ENCODE results near the gene STK32B. TPM values are rescaled to one million over a fixed set of nuclear protein-coding genes. Genes with fewer than 3 reads are reported as not detected.

The STK32B gene
- total and polyA plus RNA-seq, 9 of the 15 experiments (the other 6 are each of a cell fraction or from before 2014, with no cell fraction given): 0.03 to 0.20 (median 0.07) TPM; not detected in 2

- no peaks in the 10 kb centered on the region for H3K9me1 ChIP-seq (ENCODE audit: control insufficient read depth, insufficient read depth, low read length)
- no peaks in the 10 kb centered on the region; the same call in 1 of the 2 replicates for H3K9me3 ChIP-seq (replicated peaks; ENCODE audit: control insufficient read depth, insufficient read depth, low read depth, low read length)
- H3K27me3 ChIP-seq (ENCODE audit: control insufficient read depth in 2 of 2, insufficient read depth in 2 of 2, low read length in 2 of 2): peaks cover 0 to 4% of the 10 kb centered on the region in 2 experiments; a peak in 2 of 5 replicates
- no peaks in the 10 kb centered on the region for H4K20me1 ChIP-seq (replicated peaks; ENCODE audit: control insufficient read depth, insufficient read depth, low read length)
- peaks cover 0 to 3% of the 10 kb centered on the region in 2 experiments; a peak in 2 of 5 replicates for H3K4me1 ChIP-seq (replicated peaks in 1 of 2; ENCODE audit: control insufficient read depth in 2 of 2, insufficient read depth in 2 of 2, low read length in 2 of 2)
- H2AFZ ChIP-seq (ENCODE audit: low read depth, low read length): no peak overlapping the region
- POLR2A ChIA-PET: interaction anchor here (1.7 kb wide), 1 partner anchor 10 kb away, joined by 8 read pairs; no protein-coding TSS in a partner anchor
- intact Hi-C loops (cut with micrococcal nuclease) (no loop called here), in situ Hi-C loops (cut with MboI) (no loop called here)
- 21% methylated on average over 3 of the region's 3 CpGs for WGBS (ENCODE audit: insufficient coverage, low coverage, missing lambda C conversion rate)
- no peaks in the 10 kb centered on the region for H3K79me2 ChIP-seq (ENCODE audit: control insufficient read depth, insufficient read depth, low read length)
- H3K4me3 ChIP-seq: no peak overlapping the region
- no TSS peak for BruUV-seq (replicated peaks)
- no peak for FAIRE-seq
- H3K27ac ChIP-seq (ENCODE audit: extremely low read depth, low read depth, low read length): no peak overlapping the region
- H3K9ac ChIP-seq (ENCODE audit: insufficient read depth in 1 of 2, low read depth in 2 of 2, low read length in 2 of 2): no peak overlapping the region
- no peaks in the 10 kb centered on the region for H3K36me3 ChIP-seq (ENCODE audit: control insufficient read depth, insufficient read depth, low read length)
- no peak for ATAC-seq
- no peak overlapping the region for H3K4me2 ChIP-seq (ENCODE audit: insufficient read depth, low read length)
- no peak for DNase-seq (ENCODE audit: extremely low read depth in 1 of 4, low spot score in 3 of 4)
- CTCF ChIA-PET (ENCODE audit: low intra/inter-chr PET ratio): interaction anchor here (0.7 kb wide), 1 partner anchor 798 kb away, joined by 3 read pairs; no protein-coding TSS in a partner anchor
- no peak for TF ChIP-seq SNAPC5 (CRISPR knock-in tag; IDR thresholded peaks at IDR 0.05)
- TF ChIP-seq GTF2F1 (IDR thresholded peaks at IDR 0.05; ENCODE audit: low read depth, low read length): no peak
- TF ChIP-seq BACH1 (tag; IDR thresholded peaks at IDR 0.05): no peak
- no peak for TF ChIP-seq CHD7 (IDR thresholded peaks at IDR 0.05; ENCODE audit: low read depth, low read length)
- TF ChIP-seq GTF3C2 (IDR thresholded peaks at IDR 0.05; ENCODE audit: borderline replicate concordance, extremely low read depth, insufficient read length): no peak
- no peak for TF ChIP-seq FIP1L1 (IDR thresholded peaks at IDR 0.05; ENCODE audit: low read depth, low read length, poor library complexity, severe bottlenecking)
- TF ChIP-seq POLR2AphosphoS2 (IDR thresholded peaks at IDR 0.05; ENCODE audit: low read length): no peak
- no peak for TF ChIP-seq ZNF121 (CRISPR knock-in tag; conservative IDR thresholded peaks at IDR 0.05)
These were observed 24.9 kb upstream of the STK32B start for GRCh38 chr4:5026371-5026770.
